HG02623 (cell line): ENCODE data around the gene CRIM1.

Experiments
- ATAC-seq: cut with Tn5 transposase; IDR thresholded peaks from one replicate; pipeline ENCODE4 v1.9.1; 2021; ENCODE audit warnings: moderate library complexity; ENCODE audit not compliant: unreplicated experiment

Gene CRIM1

GRCh38 chr2:36597532-36598377 lies 242.2 kb downstream of the CRIM1 start, which contains the start of gene FEZ2:
Gene FEZ2, minus strand, starts transcription at chr2:36598168. Its CDS starts 26 bp downstream, at chr2:36598142.
- peak; percentile 99 for ATAC-seq
